ENCODE data around the gene ARHGEF7. TPM values are rescaled to one million over a fixed set of nuclear protein-coding genes. Genes with fewer than 3 reads are reported as not detected.

ARHGEF7 gene, protein sequence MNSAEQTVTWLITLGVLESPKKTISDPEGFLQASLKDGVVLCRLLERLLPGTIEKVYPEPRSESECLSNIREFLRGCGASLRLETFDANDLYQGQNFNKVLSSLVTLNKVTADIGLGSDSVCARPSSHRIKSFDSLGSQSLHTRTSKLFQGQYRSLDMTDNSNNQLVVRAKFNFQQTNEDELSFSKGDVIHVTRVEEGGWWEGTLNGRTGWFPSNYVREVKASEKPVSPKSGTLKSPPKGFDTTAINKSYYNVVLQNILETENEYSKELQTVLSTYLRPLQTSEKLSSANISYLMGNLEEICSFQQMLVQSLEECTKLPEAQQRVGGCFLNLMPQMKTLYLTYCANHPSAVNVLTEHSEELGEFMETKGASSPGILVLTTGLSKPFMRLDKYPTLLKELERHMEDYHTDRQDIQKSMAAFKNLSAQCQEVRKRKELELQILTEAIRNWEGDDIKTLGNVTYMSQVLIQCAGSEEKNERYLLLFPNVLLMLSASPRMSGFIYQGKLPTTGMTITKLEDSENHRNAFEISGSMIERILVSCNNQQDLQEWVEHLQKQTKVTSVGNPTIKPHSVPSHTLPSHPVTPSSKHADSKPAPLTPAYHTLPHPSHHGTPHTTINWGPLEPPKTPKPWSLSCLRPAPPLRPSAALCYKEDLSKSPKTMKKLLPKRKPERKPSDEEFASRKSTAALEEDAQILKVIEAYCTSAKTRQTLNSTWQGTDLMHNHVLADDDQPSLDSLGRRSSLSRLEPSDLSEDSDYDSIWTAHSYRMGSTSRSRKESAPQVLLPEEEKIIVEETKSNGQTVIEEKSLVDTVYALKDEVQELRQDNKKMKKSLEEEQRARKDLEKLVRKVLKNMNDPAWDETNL
- 46.2 TPM for total RNA-seq (2021; ENCODE audit: unreplicated experiment)
- 30.0 and 30.6 TPM in 2 replicates for polyA plus RNA-seq (2012)
- percentile 85 among the genes with signal in this experiment for Bru-seq, nascent RNA
- BruChase-seq, experiment 1, labeled RNA remaining after a 6-hour chase, result percentile 72 among the genes with signal in this experiment
- percentile 79 among the genes with signal in this experiment for BruChase-seq, experiment 2, labeled RNA remaining after a 2-hour chase
- long read RNA-seq, partial matches to known transcripts, result 15 of 37 reads
- long read RNA-seq, other reads (novel, unspliced or antisense), result 22 of 37 reads

DNA sequence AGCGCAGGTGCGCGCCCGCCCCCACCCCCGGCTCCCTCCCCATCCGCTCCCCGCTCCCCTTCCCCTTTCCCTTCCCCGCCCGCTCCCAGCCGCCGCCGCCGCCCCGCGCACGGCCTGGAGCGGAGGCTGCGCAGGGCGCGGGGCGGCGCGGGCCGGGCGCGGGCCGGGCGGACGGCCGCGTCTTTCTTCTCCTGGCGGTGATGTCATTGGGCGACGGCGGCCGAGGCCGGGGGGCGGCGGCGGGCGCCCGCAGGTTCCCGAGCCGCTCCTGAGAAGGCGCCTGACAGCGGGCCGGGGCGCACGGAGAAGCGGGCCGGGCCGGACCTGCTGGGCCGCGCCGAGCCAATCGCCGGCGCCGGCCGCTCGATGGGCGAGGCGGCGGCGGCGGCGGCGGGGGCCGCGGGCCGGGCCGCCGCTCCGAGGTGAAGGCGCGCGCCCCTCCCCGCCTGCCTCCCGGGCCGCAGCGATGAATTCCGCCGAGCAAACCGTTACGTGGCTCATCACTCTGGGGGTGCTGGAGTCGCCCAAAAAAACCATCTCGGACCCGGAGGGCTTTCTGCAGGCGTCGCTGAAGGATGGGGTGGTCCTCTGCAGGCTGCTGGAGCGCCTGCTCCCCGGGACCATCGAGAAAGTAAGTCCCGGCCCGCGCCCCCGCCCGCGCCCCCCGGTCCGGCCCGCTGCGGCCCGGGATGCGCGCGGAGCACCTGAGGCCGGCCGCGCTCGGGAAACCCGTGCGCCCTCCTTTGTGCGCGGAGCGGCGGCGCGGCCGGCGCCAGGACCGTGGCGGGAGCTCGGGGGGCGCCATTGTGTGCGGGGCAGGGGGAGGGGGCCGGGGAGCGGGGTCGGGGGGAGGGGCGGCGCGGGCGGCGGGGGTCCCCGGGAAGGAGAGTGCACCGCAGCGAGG, at the start of gene ARHGEF7:
TSS of gene ARHGEF7 (plus strand) at position 250 of the 904 bp plus-strand sequence. CDS start at position 467, 217 bp downstream.
- H3K9me3 ChIP-seq (ENCODE audit: control insufficient read depth in 1 of 2, insufficient read depth in 1 of 2, low read depth in 1 of 2, low read length in 2 of 2), result no peaks in the 10 kb centered on the region; a peak in 1 of 4 replicates
- H3K9ac ChIP-seq (ENCODE audit: low read length), result no peak within 1 kb of the TSS
- H3K4me1 ChIP-seq (ENCODE audit: control insufficient read depth in 1 of 2, insufficient read depth in 2 of 2, low read length in 2 of 2), result no peaks in the 10 kb centered on the region
- no peak within 1 kb of the TSS for H3K4me3 ChIP-seq (replicated peaks in 1 of 2; ENCODE audit: low read depth in 1 of 2, low read length in 2 of 2)
- H3K27ac ChIP-seq (ENCODE audit: low read depth, low read length), result no peak within 1 kb of the TSS
- peaks cover 5% of the 10 kb centered on the region; the same call in 1 of the 2 replicates for H3K27me3 ChIP-seq (ENCODE audit: insufficient read depth, low read length)
- TF ChIP-seq, protein P1, sequence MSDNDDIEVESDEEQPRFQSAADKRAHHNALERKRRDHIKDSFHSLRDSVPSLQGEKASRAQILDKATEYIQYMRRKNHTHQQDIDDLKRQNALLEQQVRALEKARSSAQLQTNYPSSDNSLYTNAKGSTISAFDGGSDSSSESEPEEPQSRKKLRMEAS (IDR thresholded peaks at IDR 0.05), result no peak
- TF ChIP-seq EZH2phosphoT487 (IDR thresholded peaks at IDR 0.05; ENCODE audit: borderline replicate concordance) (no peak), CEBPB (IDR thresholded peaks at IDR 0.05; ENCODE audit: low read depth) (no peak), CBX3 (IDR thresholded peaks at IDR 0.05; ENCODE audit: low read depth) (no peak), JUND (IDR thresholded peaks at IDR 0.05) (no peak), RAD21 (IDR thresholded peaks at IDR 0.05; ENCODE audit: low read depth) (no peak), POLR2A (IDR thresholded peaks at IDR 0.05; ENCODE audit: borderline replicate concordance, extremely low read depth, insufficient read depth, insufficient read length) (no peak), TCF7L2 (IDR thresholded peaks at IDR 0.05; ENCODE audit: borderline replicate concordance, extremely low read depth, insufficient read depth, insufficient read length) (no peak)
- TF ChIP-seq, protein P2, sequence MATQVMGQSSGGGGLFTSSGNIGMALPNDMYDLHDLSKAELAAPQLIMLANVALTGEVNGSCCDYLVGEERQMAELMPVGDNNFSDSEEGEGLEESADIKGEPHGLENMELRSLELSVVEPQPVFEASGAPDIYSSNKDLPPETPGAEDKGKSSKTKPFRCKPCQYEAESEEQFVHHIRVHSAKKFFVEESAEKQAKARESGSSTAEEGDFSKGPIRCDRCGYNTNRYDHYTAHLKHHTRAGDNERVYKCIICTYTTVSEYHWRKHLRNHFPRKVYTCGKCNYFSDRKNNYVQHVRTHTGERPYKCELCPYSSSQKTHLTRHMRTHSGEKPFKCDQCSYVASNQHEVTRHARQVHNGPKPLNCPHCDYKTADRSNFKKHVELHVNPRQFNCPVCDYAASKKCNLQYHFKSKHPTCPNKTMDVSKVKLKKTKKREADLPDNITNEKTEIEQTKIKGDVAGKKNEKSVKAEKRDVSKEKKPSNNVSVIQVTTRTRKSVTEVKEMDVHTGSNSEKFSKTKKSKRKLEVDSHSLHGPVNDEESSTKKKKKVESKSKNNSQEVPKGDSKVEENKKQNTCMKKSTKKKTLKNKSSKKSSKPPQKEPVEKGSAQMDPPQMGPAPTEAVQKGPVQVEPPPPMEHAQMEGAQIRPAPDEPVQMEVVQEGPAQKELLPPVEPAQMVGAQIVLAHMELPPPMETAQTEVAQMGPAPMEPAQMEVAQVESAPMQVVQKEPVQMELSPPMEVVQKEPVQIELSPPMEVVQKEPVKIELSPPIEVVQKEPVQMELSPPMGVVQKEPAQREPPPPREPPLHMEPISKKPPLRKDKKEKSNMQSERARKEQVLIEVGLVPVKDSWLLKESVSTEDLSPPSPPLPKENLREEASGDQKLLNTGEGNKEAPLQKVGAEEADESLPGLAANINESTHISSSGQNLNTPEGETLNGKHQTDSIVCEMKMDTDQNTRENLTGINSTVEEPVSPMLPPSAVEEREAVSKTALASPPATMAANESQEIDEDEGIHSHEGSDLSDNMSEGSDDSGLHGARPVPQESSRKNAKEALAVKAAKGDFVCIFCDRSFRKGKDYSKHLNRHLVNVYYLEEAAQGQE (IDR thresholded peaks at IDR 0.05; ENCODE audit: low read depth), result no peak
- ChIA-PET POLR2A (no interaction called here), CTCF (no interaction called here), RAD21 (ENCODE audit: low non-redundant PET in 1 of 2, low total read pairs in 2 of 2, uncharacterized antibody in 2 of 2, unreplicated experiment in 2 of 2) (no interaction called here)
- no TSS peak for BruUV-seq (replicated peaks)
- H4K20me1 ChIP-seq (ENCODE audit: insufficient read depth), result no peaks in the 10 kb centered on the region
- H3K36me3 ChIP-seq (ENCODE audit: control insufficient read depth in 1 of 2, insufficient read depth in 2 of 2, low read length in 2 of 2), result no peaks in the 10 kb centered on the region
- no peaks in the 10 kb centered on the region for H3K79me2 ChIP-seq (ENCODE audit: insufficient read depth, low read length)
- DNase-seq (ENCODE audit: low read depth, low spot score), result no peak
- ATAC-seq, result no peak
- H2AFZ ChIP-seq (ENCODE audit: low read depth, low read length, poor library complexity, severe bottlenecking), result no peak within 1 kb of the TSS
- no peaks in the 10 kb centered on the region for H3K9me2 ChIP-seq (ENCODE audit: insufficient read depth)
- H3K4me2 ChIP-seq (ENCODE audit: low read length), result no peak within 1 kb of the TSS
- intact Hi-C loops (cut with micrococcal nuclease), result no loop called here
